ENCODE measurements around the gene ERO1A. TPM values are rescaled to one million over a fixed set of nuclear protein-coding genes. Genes with fewer than 3 reads are reported as not detected.

The ERO1A gene
- total and polyA plus RNA-seq, 9 of the 15 experiments (the other 6 are each of a cell fraction or from before 2014, with no cell fraction given), result 11.0 to 46.2 (median 27.6) TPM

- peak; percentile 28; the same call in 1 of the 2 replicates for TF ChIP-seq TEAD4 (IDR thresholded peaks at IDR 0.05; ENCODE audit: low read length)
- no peak for TF ChIP-seq TEAD4 (CRISPR knock-in tag; IDR thresholded peaks at IDR 0.05; ENCODE audit: borderline replicate concordance)
- TF ChIP-seq NR1H2 (CRISPR knock-in tag; IDR thresholded peaks at IDR 0.05), result no peak
- TF ChIP-seq RBBP5 (IDR thresholded peaks at IDR 0.05; ENCODE audit: borderline replicate concordance, insufficient read depth, low read length, poor library complexity, severe bottlenecking), result peak; percentile 71
- TF ChIP-seq FOXP4 (CRISPR knock-in tag; IDR thresholded peaks at IDR 0.05; ENCODE audit: borderline replicate concordance), result 0 out of 2 replicates have a peak, but pooled peaks have one; percentile 20
- peak; percentile 6 for TF ChIP-seq KDM5B (IDR thresholded peaks at IDR 0.05; ENCODE audit: insufficient replicate concordance, low read depth, low read length)
- TF ChIP-seq CREB5 (CRISPR knock-in tag; IDR thresholded peaks at IDR 0.05), result no peak
- peak; percentile 89 for TF ChIP-seq CHD1 (IDR thresholded peaks at IDR 0.05; ENCODE audit: low read length)
- TF ChIP-seq ZFX (CRISPR knock-in tag; IDR thresholded peaks at IDR 0.05), result peak; percentile 91; the same call in 1 of the 2 replicates
- TF ChIP-seq ARID4B (CRISPR knock-in tag; IDR thresholded peaks at IDR 0.05), result peak; percentile 84; the same call in 1 of the 2 replicates
- peak; percentile 28 for TF ChIP-seq TAF1 (IDR thresholded peaks at IDR 0.05; ENCODE audit: control insufficient read depth, extremely low read depth, insufficient read depth, low read length, severe bottlenecking)
- no peak for TF ChIP-seq ID3 (CRISPR knock-in tag; IDR thresholded peaks at IDR 0.05)
- 0 out of 2 replicates have a peak, but pooled peaks have one; percentile 42 for TF ChIP-seq ID3 (tag; IDR thresholded peaks at IDR 0.05)
- TF ChIP-seq PML (IDR thresholded peaks at IDR 0.05; ENCODE audit: low read length), result no peak
- 0 out of 2 replicates have a peak, but pooled peaks have one; percentile 17 for TF ChIP-seq ZNF740 (CRISPR knock-in tag; IDR thresholded peaks at IDR 0.05)
- TF ChIP-seq ZNF740 (tag; IDR thresholded peaks at IDR 0.05), result no peak
- peak; percentile 38; the same call in 1 of the 2 replicates for TF ChIP-seq L3MBTL2 (IDR thresholded peaks at IDR 0.05)
These were observed 437 bp downstream of the ERO1A start (continued) for GRCh38 chr14:52694761-52695480.

All from K562 (cell line).